SK-N-SH (cell line): ENCODE measurements around the gene ZIC1. TPM values are rescaled to one million over a fixed set of nuclear protein-coding genes. Genes with fewer than 3 reads are reported as not detected.

ENCODE experiments used
- CTCF ChIA-PET: fragments of 300-600, 350-600 bp; formaldehyde crosslinking; extraction: SDS; loops from one replicate; lab custom pipeline; 2021; lab: Yijun Ruan, JAX
- POLR2A ChIA-PET: fragments of 350-600 bp; sonication (Branson Sonifier 250); formaldehyde crosslinking; extraction: SDS; loops from one replicate; lab custom pipeline; 2020; ENCODE audit warnings: antibody characterized with exemption, inconsistent platforms; lab: Yijun Ruan, JAX
- DNase-seq: peaks from one replicate; pipeline ENCODE4 v3.0.0; 2012
- H2AFZ ChIP-seq: fragments of 200-600 bp; sonication (generic); 2 replicates; pipeline ENCODE4 v1.8.1; 2016; ENCODE audit warnings: antibody characterized with exemption, mild to moderate bottlenecking, low read depth
- H3F3A ChIP-seq: fragments of 200-600 bp; sonication (generic); replicated peaks from 2 replicates; pipeline ENCODE3; 2016; ENCODE audit warnings: antibody characterized with exemption, mild to moderate bottlenecking; ENCODE audit not compliant: insufficient read depth
- H3K27ac ChIP-seq, 2 experiments: fragments of 200-500 bp in 1 of 2; fragments of 200-600 bp in 1 of 2; sonication (Bioruptor generic) in 1 of 2; sonication (generic), shearing (Covaris generic) in 1 of 2; 2 replicates each; pipeline versions ENCODE4 v1.5.1 to v1.6.1; 2014 to 2016; ENCODE audit warnings: low read depth in 2 of 2, inconsistent platforms in 1 of 2, low read length in 1 of 2, mild to moderate bottlenecking in 1 of 2, mixed read lengths in 1 of 2
- H3K27me3 ChIP-seq: fragments of 200-600 bp; sonication (generic), shearing (Covaris generic); 2 replicates; pipeline ENCODE4 v1.6.1; 2016; ENCODE audit warnings: mixed run types; ENCODE audit not compliant: insufficient read depth
- H3K36me3 ChIP-seq, 2 experiments: fragments of 200-500 bp in 1 of 2; fragments of 200-600 bp in 1 of 2; sonication (Bioruptor generic) in 1 of 2; sonication (generic) in 1 of 2; replicated peaks in 1 of 2; 2 replicates each; pipeline versions ENCODE3 to v1.5.1; 2014 to 2016; ENCODE audit warnings: low read length in 1 of 2, mild to moderate bottlenecking in 1 of 2; ENCODE audit not compliant: insufficient read depth in 2 of 2, control insufficient read depth in 1 of 2
- H3K4me1 ChIP-seq, 2 experiments: fragments of 200-500 bp in 1 of 2; fragments of 200-600 bp in 1 of 2; sonication (Bioruptor generic) in 1 of 2; sonication (generic), shearing (Covaris generic) in 1 of 2; 2 replicates each; pipeline versions ENCODE4 v1.5.1 to v1.6.1; 2014 to 2016; ENCODE audit warnings: low read depth in 1 of 2, low read length in 1 of 2, mixed run types in 1 of 2; ENCODE audit not compliant: insufficient read depth in 2 of 2, control insufficient read depth in 1 of 2
- H3K4me2 ChIP-seq: fragments of 200-600 bp; sonication (generic), shearing (Covaris generic); 2 replicates; pipeline ENCODE4 v1.6.1; 2017; ENCODE audit warnings: mixed run types
- H3K4me3 ChIP-seq, 2 experiments: fragments of 200-500 bp in 1 of 2; fragments of 200-600 bp in 1 of 2; sonication (Bioruptor generic) in 1 of 2; sonication (generic), shearing (Covaris generic) in 1 of 2; 2 replicates each; pipeline versions ENCODE4 v1.5.1 to v1.8.1; 2014 to 2016; ENCODE audit warnings: low read depth in 2 of 2, inconsistent platforms in 1 of 2, low read length in 1 of 2, mild to moderate bottlenecking in 1 of 2, mixed read lengths in 1 of 2, moderate library complexity in 1 of 2
- H3K79me2 ChIP-seq: fragments of 200-600 bp; sonication (generic); 2 replicates; pipeline ENCODE4 v1.8.1; 2017; ENCODE audit warnings: mild to moderate bottlenecking; ENCODE audit not compliant: insufficient read depth
- H3K9ac ChIP-seq: fragments of 200-600 bp; sonication (generic); 2 replicates; pipeline ENCODE4 v1.6.1; 2017; ENCODE audit warnings: mixed run types
- H3K9me2 ChIP-seq: fragments of 200-600 bp; sonication (generic); 2 replicates; pipeline ENCODE4 v1.6.1; 2017; ENCODE audit warnings: mixed run types
- H3K9me3 ChIP-seq: fragments of 200-600 bp; sonication (generic); 2 replicates; pipeline ENCODE4 v1.6.1; 2017; ENCODE audit warnings: mixed run types, mild to moderate bottlenecking, moderate library complexity
- H4K20me1 ChIP-seq: fragments of 200-600 bp; sonication (generic); 2 replicates; pipeline ENCODE4 v1.6.1; 2017; ENCODE audit warnings: mild to moderate bottlenecking, mixed run types; ENCODE audit not compliant: insufficient read depth
- CHD2 ChIP-seq: fragments of 150-350 bp; IDR thresholded peaks from 2 replicates; pipeline ENCODE4 v1.6.1; 2018; ENCODE audit warnings: low read length; ENCODE audit not compliant: partially characterized antibody
- EP300 ChIP-seq, 2 experiments: IDR thresholded peaks; 2 replicates each; pipeline versions ENCODE4 v1.4.0 to v1.6.1; 2012; ENCODE audit warnings: borderline replicate concordance in 1 of 2, low read depth in 1 of 2, low read length in 1 of 2
- FOSL2 ChIP-seq: IDR thresholded peaks from 2 replicates; pipeline ENCODE4 v1.4.0; 2012; ENCODE audit warnings: low read depth, mild to moderate bottlenecking, moderate library complexity, borderline replicate concordance
- GABPA ChIP-seq: IDR thresholded peaks from 2 replicates; pipeline ENCODE4 v1.4.0; 2012; ENCODE audit warnings: low read depth, mild to moderate bottlenecking
- GATA2 ChIP-seq: sonication (generic); formaldehyde crosslinking; IDR thresholded peaks from 2 replicates; pipeline ENCODE4 v1.5.0; 2020; ENCODE audit warnings: mild to moderate bottlenecking, missing genetic modification reagents
- IRF3 ChIP-seq: fragments of 150-350 bp; IDR thresholded peaks from 2 replicates; pipeline ENCODE4 v1.6.1; 2016; ENCODE audit warnings: mild to moderate bottlenecking, low read depth, low read length
- MEF2A ChIP-seq: IDR thresholded peaks from 2 replicates; pipeline ENCODE4 v1.4.0; 2012; ENCODE audit warnings: low read depth, borderline replicate concordance
- NRF1 ChIP-seq: IDR thresholded peaks from 2 replicates; pipeline ENCODE4 v1.6.1; 2012; ENCODE audit warnings: low read depth, mild to moderate bottlenecking, low read length
- PBX3 ChIP-seq: IDR thresholded peaks from 2 replicates; pipeline ENCODE4; 2012
- POLR2AphosphoS5 ChIP-seq: IDR thresholded peaks from 2 replicates; pipeline ENCODE4 v1.6.1; 2012; ENCODE audit warnings: low read depth, low read length
- RAD21 ChIP-seq: IDR thresholded peaks from 2 replicates; pipeline ENCODE4 v1.6.1; 2012; ENCODE audit warnings: mild to moderate bottlenecking, low read length
- REST ChIP-seq: IDR thresholded peaks from 2 replicates; pipeline ENCODE4 v1.6.1; 2012; ENCODE audit warnings: mild to moderate bottlenecking, low read depth, low read length, moderate library complexity
- RFX5 ChIP-seq: IDR thresholded peaks from 2 replicates; pipeline ENCODE4 v1.6.1; 2012; ENCODE audit warnings: mild to moderate bottlenecking, improper control_type of control experiment, low read length
- RXRA ChIP-seq: IDR thresholded peaks from 2 replicates; pipeline ENCODE4 v1.4.0; 2012; ENCODE audit warnings: low read depth, mild to moderate bottlenecking, borderline replicate concordance
- TCF12 ChIP-seq: IDR thresholded peaks from 2 replicates; pipeline ENCODE4 v1.4.0; 2012
- TEAD4 ChIP-seq: IDR thresholded peaks from 2 replicates; pipeline ENCODE4 v1.4.0; 2012; ENCODE audit warnings: mild to moderate bottlenecking, borderline replicate concordance; ENCODE audit not compliant: insufficient read depth
- USF2 ChIP-seq: fragments of 150-350 bp; IDR thresholded peaks from 2 replicates; pipeline ENCODE4 v1.6.1; 2017; ENCODE audit warnings: antibody characterized with exemption, low read length, low read depth, borderline replicate concordance
- WGBS: methylation state at CpG from one replicate; pipeline ENCODE4 v1.1.6; 2017; ENCODE audit warnings: low lambda C conversion rate; 5-methylcytosine and 5-hydroxymethylcytosine counted together
- polyA plus RNA-seq, 3 experiments: library from polyadenylated mRNA; depleted of rRNA; stranded (reverse); fragments of >200 nt; gene quantifications; 2 replicates each; pipeline ENCODE4 v1.2.3, GENCODE V29; 2012

ZIC1 gene
- polyA plus RNA-seq, 1 of the 3 experiments (the other 2 are of a cell fraction) = 16.7 TPM

- no peak for TF ChIP-seq EP300 (IDR thresholded peaks at IDR 0.05; ENCODE audit: borderline replicate concordance in 1 of 2, low read depth in 1 of 2, low read length in 1 of 2)
- TF ChIP-seq POLR2AphosphoS5 = peak; percentile 61; the same call in 1 of the 2 replicates
- TF ChIP-seq PBX3 = no peak
- TF ChIP-seq USF2 = no peak
- TF ChIP-seq, all 33 proteins: peak for 4
Measured at GRCh38 chr3:147393261-147393942, 15.8 kb upstream of the ZIC1 start (continued).

- ChIA-PET CTCF (interaction anchor here (0.9 to 1.4 kb wide), 3 partner anchors 14 to 223 kb away, joined by 3 to 5 read pairs (median 4); no protein-coding TSS in a partner anchor), POLR2A (interaction anchor here (0.6 to 2.1 kb wide), 4 partner anchors 15 to 698 kb away, joined by 3 to 6 read pairs (median 4); partner anchors contain the start of gene ZIC1)
- no peaks in the 10 kb centered on the region for H3K36me3 ChIP-seq
- H3K9ac ChIP-seq = peak overlapping the region; percentile 83
- H2AFZ ChIP-seq = peak overlapping the region; percentile 78; the same call in 1 of the 2 replicates
- peak overlapping the region; percentile 62 to 69 for H3K4me3 ChIP-seq
- H3K79me2 ChIP-seq = peaks cover 29% of the 10 kb centered on the region; the same call in 1 of the 2 replicates
- H3K9me2 ChIP-seq = no peaks in the 10 kb centered on the region
- H3K4me1 ChIP-seq = peaks cover 0 to 2% of the 10 kb centered on the region in 2 experiments; a peak in 1 of 4 replicates
- H3K27ac ChIP-seq = peak overlapping the region; percentile 71 to 83; a peak in 3 of 4 replicates
- no peaks in the 10 kb centered on the region for H4K20me1 ChIP-seq
- peaks cover 36% of the 10 kb centered on the region; the same call in 1 of the 2 replicates for H3K27me3 ChIP-seq
- H3F3A ChIP-seq = no peaks in the 10 kb centered on the region
- DNase-seq = peak; percentile 63
- WGBS = 23% methylated on average over 29 of the region's 31 CpGs
- no peaks in the 10 kb centered on the region for H3K9me3 ChIP-seq
- H3K4me2 ChIP-seq = peak overlapping the region; percentile 88
- TF ChIP-seq USF2 = no peak
- no peak for TF ChIP-seq EP300 (IDR thresholded peaks at IDR 0.05; ENCODE audit: borderline replicate concordance in 1 of 2, low read depth in 1 of 2, low read length in 1 of 2)
- TF ChIP-seq CHD2 = no peak
- TF ChIP-seq MEF2A = no peak
- TF ChIP-seq TEAD4 = no peak
- TF ChIP-seq PBX3 = no peak
- TF ChIP-seq POLR2AphosphoS5 = no peak
- TF ChIP-seq GABPA = no peak
- TF ChIP-seq RFX5 = no peak
- TF ChIP-seq REST = no peak
- no peak for TF ChIP-seq FOSL2
- TF ChIP-seq IRF3 = no peak
- no peak for TF ChIP-seq GATA2 (CRISPR knock-in tag)
- TF ChIP-seq TCF12 = no peak
- no peak for TF ChIP-seq NRF1
- no peak for TF ChIP-seq RXRA
- no peak for TF ChIP-seq RAD21
Measured at GRCh38 chr3:147393943-147394883, 15.0 kb upstream of the ZIC1 start.
